HEK293 (cell line): ENCODE results near the gene EPM2AIP1.
A peak's percentile ranks its signal among the peaks of the same experiment; 100 is the strongest.

Experiments used
- CTCF ChIA-PET: fragments of 350-600 bp; formaldehyde crosslinking; extraction: SDS; loops from one replicate; lab custom pipeline; 2021; ENCODE audit warnings: antibody characterized with exemption; lab: Yijun Ruan, JAX
- POLR2A ChIA-PET: fragments of 300-600 bp; formaldehyde crosslinking; extraction: SDS; loops from one replicate; lab custom pipeline; 2020; ENCODE audit warnings: antibody characterized with exemption, inconsistent platforms; lab: Yijun Ruan, JAX
- H3K27ac ChIP-seq: fragments of 200-500 bp; sonication (Bioruptor generic); 2 replicates; pipeline ENCODE4 v1.5.1; 2014; ENCODE audit warnings: low read depth, low read length, control low read depth, inconsistent platforms; ENCODE audit errors: extremely low read depth
- H3K36me3 ChIP-seq, 2 experiments: fragments of 200-500 bp in 1 of 2; sonication (Bioruptor generic) in 1 of 2; 1 replicate in 1 of 2; 2 replicates in 1 of 2; pipeline ENCODE4 v1.5.1; 2014 to 2017; ENCODE audit warnings: inconsistent platforms in 2 of 2, low read length in 2 of 2; ENCODE audit not compliant: control insufficient read depth in 2 of 2, insufficient read depth in 1 of 2
- H3K4me1 ChIP-seq: fragments of 200-500 bp; sonication (Bioruptor generic); 2 replicates; pipeline ENCODE4 v1.5.1; 2014; ENCODE audit warnings: mild to moderate bottlenecking, low read length, inconsistent platforms; ENCODE audit not compliant: control insufficient read depth, insufficient read depth
- H3K4me3 ChIP-seq: 2 replicates; pipeline ENCODE4 v1.5.1; 2011; ENCODE audit warnings: low read depth, mild to moderate bottlenecking, control low read depth, low read length, moderate library complexity
- H3K9me3 ChIP-seq: fragments of 200-500 bp; sonication (Bioruptor generic); 2 replicates; pipeline ENCODE4 v1.5.1; 2014; ENCODE audit warnings: low read depth, low read length, inconsistent platforms; ENCODE audit not compliant: control insufficient read depth, insufficient read depth
- BCL11A ChIP-seq: fragments of 450-650 bp; formaldehyde crosslinking; IDR thresholded peaks from 2 replicates; pipeline ENCODE4 v1.5.1; 2016; ENCODE audit warnings: low read depth, missing biosample characterization, missing genetic modification characterization
- BCL11B ChIP-seq: fragments of 450-650 bp; formaldehyde crosslinking; IDR thresholded peaks from 2 replicates; pipeline ENCODE4 v1.5.1; 2016; ENCODE audit warnings: low read depth, missing biosample characterization, missing genetic modification characterization
- ELK4 ChIP-seq: IDR thresholded peaks from 2 replicates; pipeline ENCODE4 v1.6.1; 2011; ENCODE audit warnings: mild to moderate bottlenecking, low read depth, low read length, borderline replicate concordance
- GLI4 ChIP-seq: fragments of 450-650 bp; formaldehyde crosslinking; IDR thresholded peaks from 2 replicates; pipeline ENCODE4 v1.5.1; 2016; ENCODE audit warnings: missing biosample characterization, missing genetic modification characterization
- IKZF3 ChIP-seq: fragments of 450-650 bp; IDR thresholded peaks from 2 replicates; pipeline ENCODE4 v1.5.0; 2018; ENCODE audit warnings: missing biosample characterization, mild to moderate bottlenecking, missing genetic modification characterization, moderate library complexity
- KLF8 ChIP-seq: fragments of 450-650 bp; formaldehyde crosslinking; IDR thresholded peaks from 2 replicates; pipeline ENCODE4 v1.5.1; 2016; ENCODE audit warnings: missing biosample characterization, missing genetic modification characterization
- PRDM10 ChIP-seq: fragments of 450-650 bp; formaldehyde crosslinking; IDR thresholded peaks from 2 replicates; pipeline ENCODE4 v1.5.1; 2016; ENCODE audit warnings: missing biosample characterization, missing genetic modification characterization
- SALL2 ChIP-seq: fragments of 450-650 bp; formaldehyde crosslinking; IDR thresholded peaks from 2 replicates; pipeline ENCODE4 v1.5.0; 2017; ENCODE audit warnings: missing biosample characterization, mild to moderate bottlenecking, missing genetic modification characterization, borderline replicate concordance
- ZBTB26 ChIP-seq: fragments of 450-650 bp; formaldehyde crosslinking; optimal IDR thresholded peaks from 2 replicates; pipeline ENCODE3; 2016; ENCODE audit warnings: missing biosample characterization, mild to moderate bottlenecking, missing genetic modification characterization
- ZBTB48 ChIP-seq: fragments of 450-650 bp; formaldehyde crosslinking; IDR thresholded peaks from 2 replicates; pipeline ENCODE4 v1.5.1; 2016; ENCODE audit warnings: missing biosample characterization, missing genetic modification characterization
- ZBTB6 ChIP-seq: fragments of 450-650 bp; formaldehyde crosslinking; IDR thresholded peaks from 2 replicates; pipeline ENCODE4 v1.5.1; 2017; ENCODE audit warnings: missing biosample characterization, missing genetic modification characterization
- ZNF221 ChIP-seq: fragments of 450-650 bp; formaldehyde crosslinking; IDR thresholded peaks from 2 replicates; pipeline ENCODE4 v1.5.1; 2017; ENCODE audit warnings: missing biosample characterization, missing genetic modification characterization, borderline replicate concordance
- ZNF248 ChIP-seq: fragments of 450-650 bp; formaldehyde crosslinking; IDR thresholded peaks from 2 replicates; pipeline ENCODE4 v1.5.1; 2017; ENCODE audit warnings: missing biosample characterization, missing genetic modification characterization
- ZNF311 ChIP-seq: fragments of 450-650 bp; formaldehyde crosslinking; IDR thresholded peaks from 2 replicates; pipeline ENCODE4 v1.5.1; 2017; ENCODE audit warnings: missing biosample characterization, missing genetic modification characterization, borderline replicate concordance
- ZNF391 ChIP-seq: fragments of 450-650 bp; formaldehyde crosslinking; IDR thresholded peaks from 2 replicates; pipeline ENCODE4 v1.5.1; 2016; ENCODE audit warnings: low read depth, missing biosample characterization, missing genetic modification characterization, borderline replicate concordance
- ZNF555 ChIP-seq: fragments of 450-650 bp; formaldehyde crosslinking; conservative IDR thresholded peaks from 2 replicates; pipeline ENCODE4 v1.5.1; 2017; ENCODE audit warnings: missing biosample characterization, mild to moderate bottlenecking, missing genetic modification characterization, inconsistent platforms
- ZNF558 ChIP-seq: fragments of 450-650 bp; formaldehyde crosslinking; IDR thresholded peaks from 2 replicates; pipeline ENCODE4 v1.5.1; 2016; ENCODE audit warnings: missing biosample characterization, missing genetic modification characterization
- ZNF596 ChIP-seq: fragments of 450-650 bp; IDR thresholded peaks from 2 replicates; pipeline ENCODE4 v1.5.0; 2018; ENCODE audit warnings: missing biosample characterization, mild to moderate bottlenecking, missing genetic modification characterization, moderate library complexity
- ZNF621 ChIP-seq: fragments of 450-650 bp; formaldehyde crosslinking; IDR thresholded peaks from 2 replicates; pipeline ENCODE4 v1.5.1; 2017; ENCODE audit warnings: missing biosample characterization, missing genetic modification characterization
- ZNF624 ChIP-seq: fragments of 450-650 bp; formaldehyde crosslinking; IDR thresholded peaks from 2 replicates; pipeline ENCODE4 v1.5.1; 2017; ENCODE audit warnings: missing biosample characterization, missing genetic modification characterization
- ZNF645 ChIP-seq: fragments of 450-650 bp; formaldehyde crosslinking; IDR thresholded peaks from 2 replicates; pipeline ENCODE4; 2016; ENCODE audit warnings: missing biosample characterization, missing genetic modification characterization
- ZNF654 ChIP-seq: fragments of 450-650 bp; formaldehyde crosslinking; IDR thresholded peaks from 2 replicates; pipeline ENCODE4 v1.5.1; 2016; ENCODE audit warnings: low read depth, missing biosample characterization, missing genetic modification characterization
- ZNF777 ChIP-seq: fragments of 450-650 bp; formaldehyde crosslinking; IDR thresholded peaks from 2 replicates; pipeline ENCODE4 v1.5.1; 2017; ENCODE audit warnings: missing biosample characterization, missing genetic modification characterization, borderline replicate concordance

Gene EPM2AIP1

GRCh38 chr3:36991923-36992805 lies 767 bp downstream of the EPM2AIP1 start (continued):
- TF ChIP-seq ZNF558 (tag by site-specific recombination), result no peak
- TF ChIP-seq ZNF555 (tag by site-specific recombination), result no peak

- H3K4me3 ChIP-seq, result peak overlapping the region; percentile 81
- peaks cover 6 to 71% of the 10 kb centered on the region in 2 experiments; a peak in 2 of 3 replicates for H3K36me3 ChIP-seq
- no peaks in the 10 kb centered on the region for H3K4me1 ChIP-seq
- CTCF ChIA-PET, result interaction anchor here (1.4 kb wide), 1 partner anchor 32 kb away, joined by 5 read pairs; no protein-coding TSS in a partner anchor
- TF ChIP-seq ELK4, result no peak
- no peak for TF ChIP-seq ZNF777 (tag by site-specific recombination)
- no peak for TF ChIP-seq BCL11A (tag by site-specific recombination)
- no peak for TF ChIP-seq ZNF654 (tag by site-specific recombination)
- TF ChIP-seq ZBTB6 (tag by site-specific recombination), result no peak
- no peak for TF ChIP-seq BCL11B
- TF ChIP-seq ZNF624 (tag by site-specific recombination), result no peak
- TF ChIP-seq ZNF311, result no peak
- TF ChIP-seq ZBTB48, result no peak
- TF ChIP-seq ZNF596, result no peak
- TF ChIP-seq GLI4 (tag by site-specific recombination), result no peak
- TF ChIP-seq ZNF645 (tag by site-specific recombination), result no peak
- no peak for TF ChIP-seq IKZF3 (tag by site-specific recombination)
- TF ChIP-seq ZNF621 (tag by site-specific recombination), result no peak
- no peak for TF ChIP-seq KLF8 (tag by site-specific recombination)
- no peak for TF ChIP-seq ZNF248 (tag by site-specific recombination)
- TF ChIP-seq, all 188 proteins: peak for 0
- Histone ChIP-seq H3K9me3 (no peaks in the 10 kb centered on the region), H3K27ac (no peak overlapping the region)
- POLR2A ChIA-PET, result interaction anchor here (2.5 kb wide), 1 partner anchor 32 kb away, joined by 7 read pairs; no protein-coding TSS in a partner anchor
Observed at GRCh38 chr3:36991147-36991546, 1.8 kb downstream of the EPM2AIP1 start.

GRCh38 chr3:36989568-36989967 lies 3.4 kb downstream of the EPM2AIP1 start:
- POLR2A ChIA-PET, result no interaction called here
- H3K4me3 ChIP-seq, result peak overlapping the region; percentile 17
- H3K4me1 ChIP-seq, result no peaks in the 10 kb centered on the region
- H3K9me3 ChIP-seq, result no peaks in the 10 kb centered on the region
- H3K36me3 ChIP-seq, result peaks cover 6 to 73% of the 10 kb centered on the region in 2 experiments; a peak in 2 of 3 replicates
- H3K27ac ChIP-seq, result no peak overlapping the region
- CTCF ChIA-PET, result interaction anchor here (0.6 kb wide), 1 partner anchor 346 kb away, joined by 3 read pairs; no protein-coding TSS in a partner anchor
- no peak for TF ChIP-seq SALL2
- TF ChIP-seq ZNF221, result no peak
- TF ChIP-seq PRDM10 (tag by site-specific recombination), result peak; percentile 51; the same call in 1 of the 2 replicates
- TF ChIP-seq ELK4, result no peak
- TF ChIP-seq ZNF391 (tag by site-specific recombination), result no peak
- no peak for TF ChIP-seq ZBTB26 (tag by site-specific recombination)
